ENCODE data around the gene SCMH1. TPM values are rescaled to one million over a fixed set of nuclear protein-coding genes. Genes with fewer than 3 reads are reported as not detected.

SCMH1 gene
- total RNA-seq, 1 experiment from 2014 or later = 25.9 TPM

- DNase-seq = no peak
- Mint-ChIP-seq H3K4me3 (ENCODE audit: low read depth, unreplicated experiment) (no peak overlapping the region), H3K9me3 (ENCODE audit: low read depth, unreplicated experiment) (no peaks in the 10 kb centered on the region), H3K4me1 (ENCODE audit: low read depth, unreplicated experiment) (peaks cover 16% of the 10 kb centered on the region), H3K27me3 (ENCODE audit: unreplicated experiment) (no peaks in the 10 kb centered on the region), H3K36me3 (ENCODE audit: insufficient read depth, unreplicated experiment) (peaks cover 8% of the 10 kb centered on the region), H3K27ac (ENCODE audit: unreplicated experiment) (no peak overlapping the region)
- BruUV-seq (replicated peaks) = no TSS peak
- CTCF ChIA-PET = no interaction called here
- no peak for TF ChIP-seq CTCF (IDR thresholded peaks at IDR 0.05; ENCODE audit: unreplicated experiment)
- intact Hi-C loops (cut with micrococcal nuclease; ENCODE audit: unreplicated experiment) = loop anchor here (5.0 kb wide), 1 partner anchor 116 kb away; no protein-coding TSS in a partner anchor
These were observed 3.7 kb downstream of the SCMH1 start for GRCh38 chr1:41238311-41238988.

GRCh38 chr1:41236781-41237180 is 5.3 kb downstream of the SCMH1 start:
- no peaks in the 10 kb centered on the region for H3K27me3 Mint-ChIP-seq (ENCODE audit: unreplicated experiment)
- no peak overlapping the region for H3K27ac Mint-ChIP-seq (ENCODE audit: unreplicated experiment)
- TF ChIP-seq CTCF (IDR thresholded peaks at IDR 0.05; ENCODE audit: unreplicated experiment) = no peak
- no TSS peak for BruUV-seq (replicated peaks)
- peaks cover 8% of the 10 kb centered on the region for H3K36me3 Mint-ChIP-seq (ENCODE audit: insufficient read depth, unreplicated experiment)
- peaks cover 16% of the 10 kb centered on the region for H3K4me1 Mint-ChIP-seq (ENCODE audit: low read depth, unreplicated experiment)
- CTCF ChIA-PET = no interaction called here
- no peaks in the 10 kb centered on the region for H3K9me3 Mint-ChIP-seq (ENCODE audit: low read depth, unreplicated experiment)
- no peak for DNase-seq
- intact Hi-C loops (cut with micrococcal nuclease; ENCODE audit: unreplicated experiment) = loop anchor here (5.0 kb wide), 1 partner anchor 114 kb away; no protein-coding TSS in a partner anchor
- H3K4me3 Mint-ChIP-seq (ENCODE audit: low read depth, unreplicated experiment) = no peak overlapping the region

GRCh38 chr1:41235893-41236292 is 6.2 kb downstream of the SCMH1 start:
- CTCF ChIA-PET = no interaction called here
- Mint-ChIP-seq H3K27ac (ENCODE audit: unreplicated experiment) (no peak overlapping the region), H3K27me3 (ENCODE audit: unreplicated experiment) (no peaks in the 10 kb centered on the region), H3K4me3 (ENCODE audit: low read depth, unreplicated experiment) (no peak overlapping the region), H3K9me3 (ENCODE audit: low read depth, unreplicated experiment) (no peaks in the 10 kb centered on the region), H3K36me3 (ENCODE audit: insufficient read depth, unreplicated experiment) (peaks cover 5% of the 10 kb centered on the region), H3K4me1 (ENCODE audit: low read depth, unreplicated experiment) (peaks cover 13% of the 10 kb centered on the region)
- DNase-seq = no peak
- BruUV-seq (replicated peaks) = no TSS peak
- no peak for TF ChIP-seq CTCF (IDR thresholded peaks at IDR 0.05; ENCODE audit: unreplicated experiment)
- intact Hi-C loops (cut with micrococcal nuclease; ENCODE audit: unreplicated experiment) = loop anchor here (5.0 kb wide), 1 partner anchor 114 kb away; no protein-coding TSS in a partner anchor

- no TSS peak for BruUV-seq (replicated peaks)
- Mint-ChIP-seq H3K4me3 (ENCODE audit: low read depth, unreplicated experiment) (no peak overlapping the region), H3K9me3 (ENCODE audit: low read depth, unreplicated experiment) (no peaks in the 10 kb centered on the region), H3K27me3 (ENCODE audit: unreplicated experiment) (no peaks in the 10 kb centered on the region), H3K27ac (ENCODE audit: unreplicated experiment) (no peak overlapping the region), H3K36me3 (ENCODE audit: insufficient read depth, unreplicated experiment) (no peaks in the 10 kb centered on the region), H3K4me1 (ENCODE audit: low read depth, unreplicated experiment) (peaks cover 7% of the 10 kb centered on the region)
- CTCF ChIA-PET = no interaction called here
- TF ChIP-seq CTCF (IDR thresholded peaks at IDR 0.05; ENCODE audit: unreplicated experiment) = no peak
- DNase-seq = no peak
- intact Hi-C loops (cut with micrococcal nuclease; ENCODE audit: unreplicated experiment) = no loop called here
These were observed 8.4 kb downstream of the SCMH1 start for GRCh38 chr1:41233708-41234107.
